ENCODE data around the gene LMF1.

- no peak for TF ChIP-seq CTCF (IDR thresholded peaks at IDR 0.05; ENCODE audit: low read depth, low read length, poor library complexity, severe bottlenecking)
- no peak for TF ChIP-seq EZH2phosphoT487 (IDR thresholded peaks at IDR 0.05; ENCODE audit: borderline replicate concordance, low read length)
These were observed 9.7 kb upstream of the LMF1 start for GRCh38 chr16:980595-980854.

Data from DOHH2 (cell line).